ENCODE results near the gene CASQ1.

Gene CASQ1

DNA sequence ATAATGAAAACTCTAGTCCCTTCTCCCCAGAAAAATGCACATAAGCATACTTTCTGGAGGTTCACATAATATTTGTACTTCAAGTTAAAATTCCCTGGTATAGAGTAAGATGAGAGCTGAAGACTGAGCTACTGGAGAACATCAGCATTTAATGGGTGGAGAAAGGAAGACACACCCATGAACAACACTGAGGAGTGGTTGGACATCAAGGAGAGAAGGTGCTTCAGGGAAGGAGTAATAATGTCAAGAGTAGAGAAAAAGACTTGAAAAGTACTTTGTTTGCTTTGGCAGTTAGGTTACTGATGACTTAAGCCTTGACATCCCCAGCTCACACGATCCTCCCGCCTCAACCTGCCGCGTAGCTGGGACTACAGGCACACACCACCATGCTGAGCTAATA, 36.7 kb downstream of the CASQ1 start:
- no peak for DNase-seq (ENCODE audit: low read depth)

DNA sequence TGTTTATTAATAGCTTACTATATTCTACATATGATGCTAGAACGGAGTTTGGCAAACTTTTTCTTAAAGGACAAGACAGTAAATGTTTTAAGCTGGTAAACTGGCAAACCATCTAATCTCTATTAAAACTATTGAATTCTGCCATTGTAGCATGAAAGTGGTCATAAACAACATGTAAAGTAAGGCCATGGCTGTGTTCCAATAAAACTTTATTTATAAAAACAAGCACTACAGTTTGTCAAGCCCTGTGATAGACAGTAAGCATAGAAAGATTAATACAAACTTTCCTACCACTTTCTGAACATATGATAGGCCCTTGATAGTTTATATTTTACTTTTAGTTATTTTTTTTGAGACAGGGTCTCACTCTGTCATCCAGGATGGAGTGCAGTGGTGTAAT, 37.2 kb downstream of the CASQ1 start:
- no peak for DNase-seq (ENCODE audit: low read depth)

DNA sequence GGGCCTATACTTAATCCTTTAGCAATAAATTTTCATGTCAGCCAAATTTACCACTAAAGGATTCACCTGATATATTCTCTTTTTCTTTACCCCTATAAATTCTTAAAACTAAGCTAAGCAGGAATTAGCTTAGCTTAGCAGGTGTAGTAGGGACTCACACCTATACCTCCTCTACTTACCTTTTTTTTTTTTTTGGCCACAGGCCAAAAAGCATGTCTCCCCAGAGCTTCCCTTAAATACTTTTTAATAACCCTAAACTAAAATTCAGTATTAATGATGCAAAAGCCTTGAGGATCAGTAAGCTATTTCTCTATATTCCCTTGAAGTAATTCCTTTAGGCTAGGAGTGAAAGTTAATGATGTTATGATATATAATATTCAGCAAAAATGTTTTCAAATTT, 38.1 kb downstream of the CASQ1 start:
- no peak for DNase-seq (ENCODE audit: low read depth)

DNA sequence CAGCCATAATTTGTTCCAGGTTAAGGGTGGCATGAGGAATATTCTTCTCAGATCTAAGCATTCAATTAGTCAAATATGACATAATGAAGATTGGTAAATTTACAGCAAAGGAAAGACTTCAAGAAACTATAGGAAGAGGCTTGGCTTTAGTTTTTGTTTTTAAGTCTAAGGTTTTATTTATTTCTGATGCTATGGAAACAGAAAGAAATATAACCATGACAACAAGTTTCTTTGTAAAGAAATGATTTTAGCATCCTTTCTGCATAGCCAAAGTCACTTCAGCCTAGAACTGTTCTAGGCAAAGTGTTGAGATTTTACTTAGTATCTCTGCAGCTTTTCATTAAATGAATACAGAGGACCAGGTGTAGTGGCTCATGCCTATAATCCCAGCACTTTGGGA, 42.5 kb downstream of the CASQ1 start:
- DNase-seq (ENCODE audit: low read depth), result no peak

DNA sequence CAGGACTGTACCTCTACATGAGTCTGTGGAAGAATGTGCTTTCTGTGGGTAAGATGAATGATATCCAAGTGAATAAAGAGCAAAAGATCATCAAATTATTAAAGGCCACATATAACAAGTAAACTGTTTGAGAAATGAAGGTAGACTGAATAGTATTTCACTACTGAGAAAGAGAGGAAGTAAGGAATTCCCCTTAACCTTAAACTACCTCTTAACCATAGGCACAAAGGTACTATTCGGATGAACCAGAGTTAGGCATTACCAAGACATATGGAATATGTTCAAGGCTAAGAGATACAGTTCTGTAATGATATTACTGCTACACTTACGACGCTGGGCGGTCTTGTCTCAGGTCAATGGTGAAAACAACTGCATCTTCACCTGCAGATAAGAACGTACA, 46.4 kb downstream of the CASQ1 start:
- no peak for DNase-seq (ENCODE audit: low read depth)

DNA sequence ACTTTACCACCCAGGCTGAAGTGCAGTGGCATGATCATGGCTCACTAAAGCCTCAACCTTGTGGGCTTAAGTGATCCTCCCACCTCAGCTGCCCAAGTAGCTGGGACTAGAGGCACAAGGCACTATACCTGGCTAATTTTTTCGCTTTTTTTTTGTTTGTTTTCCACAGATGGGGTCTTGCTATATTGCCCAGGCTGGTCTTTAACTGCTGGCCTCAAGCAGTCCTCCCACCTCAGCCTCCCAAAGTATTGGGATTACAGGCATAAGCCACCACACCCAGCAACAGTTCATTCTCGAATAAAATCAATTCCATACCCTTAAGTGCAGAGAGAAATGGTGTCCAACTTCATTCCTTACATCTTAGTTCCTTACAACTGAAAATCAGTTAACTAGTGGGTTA, 47.2 kb downstream of the CASQ1 start:
- no peak for DNase-seq (ENCODE audit: low read depth)

DNA sequence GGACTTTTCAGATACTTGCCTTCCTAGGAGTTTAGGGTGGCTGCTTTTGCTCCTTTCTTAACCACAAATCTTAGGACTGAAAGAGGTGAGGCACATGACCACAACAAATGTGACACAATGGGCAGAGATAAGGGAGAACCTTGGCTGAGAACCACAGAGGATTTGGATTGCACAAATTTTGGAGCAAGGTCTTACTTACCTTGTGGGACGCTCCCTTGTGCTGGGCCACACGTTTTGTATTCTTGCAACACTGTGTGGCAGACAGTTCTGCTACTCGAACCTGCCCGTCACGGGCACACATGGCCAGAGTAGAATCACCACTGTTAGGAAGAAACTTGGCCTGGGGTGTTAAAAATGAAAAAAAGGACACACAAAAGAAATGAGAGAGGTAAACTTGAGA, 48.0 kb downstream of the CASQ1 start:
- DNase-seq (ENCODE audit: low read depth), result no peak

DNA sequence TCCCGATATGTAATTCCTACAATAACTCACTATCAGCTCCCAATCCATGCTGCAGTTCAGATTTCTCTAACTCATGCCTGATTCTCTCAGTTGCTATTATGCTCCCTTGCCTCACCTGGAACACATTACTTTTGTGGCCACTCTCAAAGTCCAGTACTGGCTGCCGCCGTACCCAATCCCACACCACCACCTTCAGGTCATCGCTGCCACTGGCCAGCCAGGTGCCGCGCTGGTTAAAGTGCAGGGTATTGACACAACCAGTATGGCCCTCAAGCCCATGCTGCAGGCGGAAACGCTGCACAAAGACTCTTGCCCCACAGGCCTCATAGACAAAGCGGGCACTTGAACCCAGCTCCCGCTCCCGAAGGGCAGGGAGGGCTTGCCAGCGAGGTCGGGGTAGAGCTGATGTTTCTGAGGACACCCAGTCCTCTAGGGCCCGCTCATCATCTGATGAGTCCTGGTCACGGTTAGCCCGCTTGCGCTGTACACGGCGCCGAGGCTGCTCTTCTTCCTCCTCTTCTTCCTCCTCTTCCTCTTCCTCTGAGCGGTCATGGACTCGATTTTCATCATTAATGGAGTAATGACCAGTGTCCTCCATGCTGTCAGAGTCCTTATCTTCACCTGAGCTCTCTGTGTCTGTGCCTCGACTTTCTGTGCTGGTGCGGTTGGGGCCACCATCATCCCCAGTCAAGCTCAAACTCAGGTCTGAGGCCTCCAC, 49.4 kb downstream of the CASQ1 start:
- no peak for DNase-seq (ENCODE audit: low read depth)

DNA sequence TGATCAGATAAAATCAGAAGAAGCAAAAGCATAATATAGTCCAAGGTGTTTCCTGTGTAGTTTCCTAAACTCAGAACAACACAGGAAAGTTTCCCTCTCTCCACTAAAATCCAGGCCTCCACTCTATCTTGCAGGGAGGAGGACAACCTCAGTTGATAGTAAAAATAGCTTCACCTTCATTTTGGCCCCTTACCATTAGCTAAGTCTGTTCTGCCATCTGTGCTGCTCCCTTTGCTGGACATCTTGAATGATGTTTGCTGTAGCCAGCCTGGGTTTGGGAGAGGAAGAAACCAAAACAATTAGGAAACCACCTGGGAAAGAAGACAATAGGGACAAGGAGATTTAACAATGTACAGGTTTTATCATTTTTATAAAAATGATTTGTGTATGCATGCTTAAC, 53.4 kb downstream of the CASQ1 start:
- no peak for DNase-seq (ENCODE audit: low read depth)

DNA sequence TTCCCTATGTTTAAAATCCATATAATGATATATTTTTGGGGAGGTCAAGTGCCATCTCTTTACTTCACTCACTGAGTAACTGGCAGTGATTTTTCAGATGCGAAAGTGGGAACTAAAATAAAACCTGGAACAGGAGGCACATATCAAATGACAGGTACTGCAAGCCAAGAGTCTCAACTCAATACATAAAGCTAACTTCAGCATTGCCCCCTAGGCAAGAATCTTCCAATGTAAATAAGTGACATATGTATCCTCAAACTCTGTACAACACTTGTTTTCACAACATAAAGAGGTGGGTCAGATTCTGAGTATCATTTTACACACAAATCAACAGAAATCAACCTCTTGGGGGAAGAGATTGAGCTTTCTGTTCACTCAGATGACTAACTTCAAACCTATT, 53.8 kb downstream of the CASQ1 start:
- no peak for DNase-seq (ENCODE audit: low read depth)

DNA sequence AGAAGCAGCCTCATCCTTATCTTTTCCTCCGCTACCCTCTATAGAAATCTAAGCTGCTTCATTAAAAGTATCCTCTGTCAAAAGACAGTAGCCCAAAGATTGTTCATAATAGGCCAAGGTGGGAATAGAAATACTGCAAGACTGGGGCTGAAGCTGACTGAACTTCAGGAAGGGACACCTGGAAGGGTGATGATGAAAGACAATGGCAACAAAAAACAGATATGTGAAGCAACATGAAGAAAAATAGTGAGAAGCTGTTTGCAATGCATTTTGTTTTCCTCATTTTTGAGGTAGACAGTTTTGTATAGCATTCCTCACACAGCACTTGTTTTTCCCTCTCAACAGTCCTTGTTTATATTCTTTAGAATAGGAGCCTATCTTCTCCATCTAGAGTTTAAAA, 55.1 kb downstream of the CASQ1 start:
- DNase-seq (ENCODE audit: low read depth), result no peak

DNA sequence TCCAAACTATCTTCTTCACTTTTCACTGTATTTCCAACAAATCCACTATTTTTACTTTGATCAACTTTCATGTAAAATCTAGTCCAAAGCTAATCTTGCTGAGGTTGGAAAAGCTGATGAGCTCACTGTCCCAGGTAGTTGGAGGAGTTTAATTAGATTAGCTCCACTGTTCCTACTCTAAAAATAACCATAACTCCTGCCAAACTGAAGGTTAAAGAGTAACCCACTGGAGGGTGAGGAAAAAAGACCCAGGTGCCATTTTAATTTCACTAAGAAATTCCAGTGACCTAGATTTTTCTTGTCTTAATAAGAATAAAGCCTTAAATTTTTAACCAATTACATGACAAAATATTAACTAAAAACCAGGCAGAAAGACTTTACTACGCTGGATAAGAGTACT, 56.7 kb downstream of the CASQ1 start:
- no peak for DNase-seq (ENCODE audit: low read depth)

DNA sequence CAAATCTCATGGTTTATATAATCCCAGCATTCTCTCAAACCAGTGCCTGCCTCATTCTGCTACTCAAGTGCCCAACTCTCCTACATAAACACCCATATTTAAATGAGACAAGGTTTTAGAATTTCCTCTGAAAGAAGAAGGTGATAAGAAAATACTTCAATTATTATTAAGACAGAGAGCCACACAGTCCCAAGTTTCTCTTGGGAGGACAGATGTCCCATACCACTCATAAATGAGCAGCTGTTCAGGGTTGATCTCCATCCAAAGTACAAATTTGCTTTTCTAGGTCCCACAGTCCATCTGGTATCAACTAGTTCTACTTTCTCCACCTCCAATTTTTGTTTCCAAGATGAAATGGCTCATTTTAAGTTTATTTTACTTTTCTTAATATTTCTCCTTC, 60.6 kb downstream of the CASQ1 start:
- DNase-seq (ENCODE audit: low read depth), result no peak

All from stimulated activated CD8-positive, alpha-beta memory T cell treated with anti-CD3 and anti-CD28 coated beads, Interleukin-4, amount 100 ng/mL, for 24 hours (primary cell).